Esophagus squamous epithelium (tissue), 4 donors: ENCODE results near the gene LTBP2.

Experiments
- CTCF ChIP-seq, 6 experiments: fragments of 450-650 bp in 4 of 6; fragments of 200-600 bp in 2 of 6; sonication (generic) in 2 of 6; IDR thresholded peaks; one replicate each; pipeline ENCODE4 v1.5.1; 2016 to 2019; ENCODE audit warnings: antibody characterized with exemption in 6 of 6, mild to moderate bottlenecking in 4 of 6, moderate library complexity in 4 of 6
- POLR2A ChIP-seq, 4 donors: fragments of 450-650 bp; IDR thresholded peaks; one replicate each; pipeline ENCODE4 v1.6.1; 2017; ENCODE audit warnings: antibody characterized with exemption in 4 of 4, mild to moderate bottlenecking in 4 of 4, moderate library complexity in 3 of 4

GRCh38 chr14:74563233-74563585 is 48.8 kb downstream of the LTBP2 start:
- TF ChIP-seq CTCF (IDR thresholded peaks at IDR 0.05), result no peak
- TF ChIP-seq POLR2A (IDR thresholded peaks at IDR 0.05), result no peak
